Occipital lobe (tissue), 2 donors: ENCODE measurements around the gene KIF21A. TPM values are rescaled to one million over a fixed set of nuclear protein-coding genes. Genes with fewer than 3 reads are reported as not detected.
"Not testable (repeated sequence)": the region's sequence is repeated elsewhere in the genome, so short reads cannot be mapped to it uniquely, and the experiment has no call there.

Source experiments
- DNase-seq: peaks from one replicate; lab custom pipeline; 2025; lab: John Stamatoyannopoulos, UW
- total RNA-seq: library from RNA; depleted of rRNA; stranded (reverse); fragments of >200 nt; gene quantifications from one replicate; pipeline ENCODE4 v1.2.3, GENCODE V29; 2014

KIF21A gene
- total RNA-seq, 1 donor from 2014 or later: 202 TPM

GRCh38 chr12:39348523-39348922 lies 94.4 kb downstream of the KIF21A start:
- no peak for DNase-seq

GRCh38 chr12:39344926-39345325 lies 98.0 kb downstream of the KIF21A start:
- no peak for DNase-seq

GRCh38 chr12:39343665-39344064 lies 99.3 kb downstream of the KIF21A start:
- no peak for DNase-seq

GRCh38 chr12:39341761-39342160 lies 101.2 kb downstream of the KIF21A start:
- no peak for DNase-seq

- DNase-seq: no peak
Observed at GRCh38 chr12:39341179-39341578, 101.7 kb downstream of the KIF21A start.

- no peak for DNase-seq
Observed at GRCh38 chr12:39332661-39333175, 110.2 kb downstream of the KIF21A start.

- DNase-seq: no peak
Observed at GRCh38 chr12:39331539-39332261, 111.2 kb downstream of the KIF21A start.

- no peak for DNase-seq
Observed at GRCh38 chr12:39329876-39330275, 113.0 kb downstream of the KIF21A start.

- DNase-seq: no peak
Observed at GRCh38 chr12:39329018-39329417, 113.9 kb downstream of the KIF21A start.

GRCh38 chr12:39327965-39328364 lies 115.0 kb downstream of the KIF21A start:
- no peak for DNase-seq

- no peak for DNase-seq
Observed at GRCh38 chr12:39327510-39327909, 115.4 kb downstream of the KIF21A start.

- DNase-seq: no peak
Observed at GRCh38 chr12:39319180-39319579, 123.7 kb downstream of the KIF21A start.

- no peak for DNase-seq
Observed at GRCh38 chr12:39314547-39314946, 128.4 kb downstream of the KIF21A start.

- no peak for DNase-seq
Observed at GRCh38 chr12:39309516-39309915, 133.4 kb downstream of the KIF21A start.

- DNase-seq: no peak
Observed at GRCh38 chr12:39301422-39301821, 141.5 kb downstream of the KIF21A start.

- DNase-seq: no peak
Observed at GRCh38 chr12:39300799-39301198, 142.1 kb downstream of the KIF21A start.

- DNase-seq: no peak
Observed at GRCh38 chr12:39297891-39298290, 145.0 kb downstream of the KIF21A start.

- no peak for DNase-seq
Observed at GRCh38 chr12:39296496-39296895, 146.4 kb downstream of the KIF21A start.

GRCh38 chr12:39295593-39295992 lies 147.3 kb downstream of the KIF21A start:
- not testable (repeated sequence) for DNase-seq

- no peak for DNase-seq
Observed at GRCh38 chr12:39294715-39295114, 148.2 kb downstream of the KIF21A start.

- DNase-seq: no peak
Observed at GRCh38 chr12:39292125-39292630, 150.7 kb downstream of the KIF21A start.

- DNase-seq: no peak
Observed at GRCh38 chr12:39287817-39288216, 155.1 kb downstream of the KIF21A start.

GRCh38 chr12:39287409-39287808 lies 155.5 kb downstream of the KIF21A start:
- DNase-seq: no peak
